ENCODE measurements around the gene ITPK1.

DNA sequence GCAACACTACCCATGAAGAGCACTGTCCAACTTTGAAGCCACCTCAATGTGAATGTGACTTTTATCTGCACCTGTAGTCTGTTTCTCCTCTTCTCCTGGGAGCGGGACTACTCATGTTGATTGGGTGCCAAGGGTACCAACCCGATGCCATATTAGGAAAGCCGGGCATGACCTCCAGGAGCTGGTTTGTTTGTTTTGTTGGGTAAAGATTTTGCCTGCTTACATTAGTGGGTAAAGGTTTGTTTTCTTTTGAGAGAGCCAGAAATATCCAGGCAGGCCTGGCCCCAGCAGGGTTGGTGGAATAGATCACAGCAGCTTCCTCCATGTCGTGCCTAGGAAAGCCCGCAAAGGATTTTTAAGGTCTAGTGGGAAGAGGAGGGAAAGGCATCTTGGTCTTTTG, 19.7 kb upstream of the ITPK1 start:
- TF ChIP-seq, protein P1, sequence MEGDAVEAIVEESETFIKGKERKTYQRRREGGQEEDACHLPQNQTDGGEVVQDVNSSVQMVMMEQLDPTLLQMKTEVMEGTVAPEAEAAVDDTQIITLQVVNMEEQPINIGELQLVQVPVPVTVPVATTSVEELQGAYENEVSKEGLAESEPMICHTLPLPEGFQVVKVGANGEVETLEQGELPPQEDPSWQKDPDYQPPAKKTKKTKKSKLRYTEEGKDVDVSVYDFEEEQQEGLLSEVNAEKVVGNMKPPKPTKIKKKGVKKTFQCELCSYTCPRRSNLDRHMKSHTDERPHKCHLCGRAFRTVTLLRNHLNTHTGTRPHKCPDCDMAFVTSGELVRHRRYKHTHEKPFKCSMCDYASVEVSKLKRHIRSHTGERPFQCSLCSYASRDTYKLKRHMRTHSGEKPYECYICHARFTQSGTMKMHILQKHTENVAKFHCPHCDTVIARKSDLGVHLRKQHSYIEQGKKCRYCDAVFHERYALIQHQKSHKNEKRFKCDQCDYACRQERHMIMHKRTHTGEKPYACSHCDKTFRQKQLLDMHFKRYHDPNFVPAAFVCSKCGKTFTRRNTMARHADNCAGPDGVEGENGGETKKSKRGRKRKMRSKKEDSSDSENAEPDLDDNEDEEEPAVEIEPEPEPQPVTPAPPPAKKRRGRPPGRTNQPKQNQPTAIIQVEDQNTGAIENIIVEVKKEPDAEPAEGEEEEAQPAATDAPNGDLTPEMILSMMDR (IDR thresholded peaks at IDR 0.05): no peak
- TF ChIP-seq POLR2A (IDR thresholded peaks at IDR 0.05): no peak
